Measurements from ENCODE around the gene XXYLT1. TPM values are rescaled to one million over a fixed set of nuclear protein-coding genes. Genes with fewer than 3 reads are reported as not detected.

The XXYLT1 gene
- total RNA-seq, 1 donor from 2014 or later: 25.4 TPM

GRCh38 chr3:195133462-195133861, 137.5 kb downstream of the XXYLT1 start:
- Mint-ChIP-seq H3K4me3 (ENCODE audit: low read depth) (no peak overlapping the region), H3K27ac (no peak overlapping the region), H3K36me3 (ENCODE audit: insufficient read depth) (no peaks in the 10 kb centered on the region), H3K4me1 (ENCODE audit: low read depth) (peaks cover 4% of the 10 kb centered on the region), H3K27me3 (no peaks in the 10 kb centered on the region), H3K9me3 (ENCODE audit: low read depth) (no peaks in the 10 kb centered on the region)
- TF ChIP-seq CTCF (IDR thresholded peaks at IDR 0.05; ENCODE audit: unreplicated experiment): no peak
- DNase-seq (ENCODE audit: low spot score, unreplicated experiment): no peak

- Mint-ChIP-seq H3K9me3 (ENCODE audit: low read depth) (no peaks in the 10 kb centered on the region), H3K27ac (no peak overlapping the region), H3K4me1 (ENCODE audit: low read depth) (peaks cover 4% of the 10 kb centered on the region), H3K4me3 (ENCODE audit: low read depth) (no peak overlapping the region), H3K27me3 (no peaks in the 10 kb centered on the region), H3K36me3 (ENCODE audit: insufficient read depth) (no peaks in the 10 kb centered on the region)
- TF ChIP-seq CTCF (IDR thresholded peaks at IDR 0.05; ENCODE audit: unreplicated experiment): no peak
- DNase-seq (ENCODE audit: low spot score, unreplicated experiment): no peak
Measured at GRCh38 chr3:195133013-195133412, 137.9 kb downstream of the XXYLT1 start.

GRCh38 chr3:195131176-195131575, 139.8 kb downstream of the XXYLT1 start:
- H3K27ac Mint-ChIP-seq: no peak overlapping the region
- peaks cover 2% of the 10 kb centered on the region for H3K4me1 Mint-ChIP-seq (ENCODE audit: low read depth)
- TF ChIP-seq CTCF (IDR thresholded peaks at IDR 0.05; ENCODE audit: unreplicated experiment): no peak
- no peaks in the 10 kb centered on the region for H3K27me3 Mint-ChIP-seq
- H3K9me3 Mint-ChIP-seq (ENCODE audit: low read depth): no peaks in the 10 kb centered on the region
- no peak overlapping the region for H3K4me3 Mint-ChIP-seq (ENCODE audit: low read depth)
- H3K36me3 Mint-ChIP-seq (ENCODE audit: insufficient read depth): no peaks in the 10 kb centered on the region
- no peak for DNase-seq (ENCODE audit: low spot score, unreplicated experiment)

- Mint-ChIP-seq H3K4me1 (ENCODE audit: low read depth) (peaks cover 2% of the 10 kb centered on the region), H3K9me3 (ENCODE audit: low read depth) (no peaks in the 10 kb centered on the region), H3K4me3 (ENCODE audit: low read depth) (no peak overlapping the region), H3K27me3 (no peaks in the 10 kb centered on the region), H3K36me3 (ENCODE audit: insufficient read depth) (no peaks in the 10 kb centered on the region), H3K27ac (no peak overlapping the region)
- TF ChIP-seq CTCF (IDR thresholded peaks at IDR 0.05; ENCODE audit: unreplicated experiment): no peak
- no peak for DNase-seq (ENCODE audit: low spot score, unreplicated experiment)
Measured at GRCh38 chr3:195129644-195130492, 141.1 kb downstream of the XXYLT1 start.

GRCh38 chr3:195129072-195129643, 141.8 kb downstream of the XXYLT1 start:
- H3K4me1 Mint-ChIP-seq (ENCODE audit: low read depth): peaks cover 6% of the 10 kb centered on the region
- no peak overlapping the region for H3K4me3 Mint-ChIP-seq (ENCODE audit: low read depth)
- no peaks in the 10 kb centered on the region for H3K27me3 Mint-ChIP-seq
- H3K27ac Mint-ChIP-seq: no peak overlapping the region
- no peaks in the 10 kb centered on the region for H3K9me3 Mint-ChIP-seq (ENCODE audit: low read depth)
- TF ChIP-seq CTCF (IDR thresholded peaks at IDR 0.05; ENCODE audit: unreplicated experiment): no peak
- no peaks in the 10 kb centered on the region for H3K36me3 Mint-ChIP-seq (ENCODE audit: insufficient read depth)
- DNase-seq (ENCODE audit: low spot score, unreplicated experiment): no peak

Measured in progenitor cell of endocrine pancreas (in vitro differentiated cells).